Measurements from ENCODE around the gene E2F7.
"Not testable (repeated sequence)": the region's sequence is repeated elsewhere in the genome, so short reads cannot be mapped to it uniquely, and the experiment has no call there.

The E2F7 gene

GRCh38 chr12:77102123-77102522, 36.8 kb upstream of the E2F7 start:
- no peak for TF ChIP-seq CTCF (IDR thresholded peaks at IDR 0.05; ENCODE audit: borderline replicate concordance, insufficient read depth, low read depth, low read length)
- H3K4me3 ChIP-seq (ENCODE audit: low read depth, low read length), result no peak overlapping the region

- no peak for TF ChIP-seq CTCF (IDR thresholded peaks at IDR 0.05; ENCODE audit: borderline replicate concordance, insufficient read depth, low read depth, low read length)
- no peak overlapping the region for H3K4me3 ChIP-seq (ENCODE audit: low read depth, low read length)
Observed at GRCh38 chr12:77099799-77100198, 34.4 kb upstream of the E2F7 start.

- H3K4me3 ChIP-seq (ENCODE audit: low read depth, low read length), result no peak overlapping the region
- TF ChIP-seq CTCF (IDR thresholded peaks at IDR 0.05; ENCODE audit: borderline replicate concordance, insufficient read depth, low read depth, low read length), result no peak
Observed at GRCh38 chr12:77097846-77098245, 32.5 kb upstream of the E2F7 start.

- not testable (repeated sequence) for H3K4me3 ChIP-seq (ENCODE audit: low read depth, low read length)
Observed at GRCh38 chr12:77092227-77092626, 26.9 kb upstream of the E2F7 start.

GRCh38 chr12:77089686-77090220, 24.4 kb upstream of the E2F7 start:
- no peak overlapping the region for H3K4me3 ChIP-seq (ENCODE audit: low read depth, low read length)
- TF ChIP-seq CTCF (IDR thresholded peaks at IDR 0.05; ENCODE audit: borderline replicate concordance, insufficient read depth, low read depth, low read length), result no peak

GRCh38 chr12:77087427-77087826, 22.1 kb upstream of the E2F7 start:
- no peak overlapping the region for H3K4me3 ChIP-seq (ENCODE audit: low read depth, low read length)
- no peak for TF ChIP-seq CTCF (IDR thresholded peaks at IDR 0.05; ENCODE audit: borderline replicate concordance, insufficient read depth, low read depth, low read length)

GRCh38 chr12:77082021-77082420, 16.7 kb upstream of the E2F7 start:
- no peak overlapping the region for H3K4me3 ChIP-seq (ENCODE audit: low read depth, low read length)
- no peak for TF ChIP-seq CTCF (IDR thresholded peaks at IDR 0.05; ENCODE audit: borderline replicate concordance, insufficient read depth, low read depth, low read length)

GRCh38 chr12:77079631-77080030, 14.3 kb upstream of the E2F7 start:
- H3K4me3 ChIP-seq (ENCODE audit: low read depth, low read length), result no peak overlapping the region
- TF ChIP-seq CTCF (IDR thresholded peaks at IDR 0.05; ENCODE audit: borderline replicate concordance, insufficient read depth, low read depth, low read length), result no peak

Measured in GM12875 (cell line).